LHCN-M2 (cell line): ENCODE data around the gene DDX43. TPM values are rescaled to one million over a fixed set of nuclear protein-coding genes. Genes with fewer than 3 reads are reported as not detected.
A peak's percentile ranks its signal among the peaks of the same experiment; 100 is the strongest.
"Not testable (repeated sequence)": the region's sequence is repeated elsewhere in the genome, so short reads cannot be mapped to it uniquely, and the experiment has no call there.

Experiments
- DNase-seq: peaks from one replicate; pipeline ENCODE4 v3.0.0-alpha.2; 2012; ENCODE audit warnings: low read depth
- total RNA-seq: library from RNA; depleted of rRNA; stranded (reverse); fragments of >200 nt; gene quantifications from 2 replicates; pipeline ENCODE4 v1.2.3, GENCODE V29; 2014

DDX43 gene
- total RNA-seq, 1 experiment from 2014 or later: not detected

DNA sequence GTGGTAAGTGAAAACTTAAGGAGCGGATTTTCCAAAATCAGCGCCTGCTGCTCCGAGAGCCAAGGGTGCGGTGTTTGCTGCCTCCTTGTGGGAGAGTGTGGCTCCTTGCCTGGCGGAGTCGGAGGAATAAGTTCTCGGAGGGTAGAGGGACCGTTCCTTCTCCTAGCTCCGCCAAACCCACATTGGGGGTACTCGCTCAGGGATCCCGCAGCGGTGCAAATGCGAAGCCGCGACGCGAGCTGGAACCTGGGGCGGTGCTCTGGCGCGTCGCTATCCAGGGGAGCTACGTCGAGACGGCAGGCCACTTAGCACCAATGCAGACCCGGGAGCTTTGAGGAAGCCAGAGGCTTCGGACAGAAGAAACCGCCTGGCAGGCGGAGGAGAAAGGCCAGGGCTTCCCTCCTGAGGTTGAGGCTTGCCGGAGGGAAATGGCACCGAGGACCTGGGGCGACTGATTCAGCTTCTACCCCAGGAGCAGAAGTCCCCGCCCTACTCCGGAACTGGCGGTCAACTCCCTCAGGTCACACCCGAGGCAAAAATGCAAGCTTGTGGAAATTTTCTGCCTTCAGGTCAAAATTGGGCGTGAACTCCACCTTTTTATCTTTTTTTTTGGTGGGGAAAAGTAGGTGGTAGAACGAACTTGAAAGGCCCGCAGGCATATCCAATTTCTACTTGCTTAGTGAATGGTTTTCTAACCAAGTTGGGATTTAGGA lies 5.7 kb upstream of the DDX43 start:
- peak; percentile 62 for DNase-seq

DNA sequence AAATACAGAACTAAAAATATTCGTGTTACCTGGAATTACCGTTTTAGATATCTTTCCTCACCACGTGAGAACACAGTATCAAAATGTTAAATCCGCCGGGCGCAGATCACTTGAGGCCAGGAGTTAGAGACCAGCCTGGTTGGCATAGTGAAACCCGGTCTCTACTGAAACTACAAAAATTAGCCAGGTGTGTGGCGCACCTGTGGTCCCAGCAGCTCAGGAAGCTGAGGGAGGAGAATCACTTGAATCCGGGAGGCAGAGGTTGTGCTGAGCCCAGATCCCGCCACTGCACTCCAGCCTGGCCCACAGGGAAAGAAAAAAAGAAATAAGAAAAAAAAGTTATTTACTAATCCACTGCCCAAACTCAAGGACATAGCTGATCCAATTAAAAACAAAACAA lies 4.8 kb upstream of the DDX43 start:
- no peak for DNase-seq

DNA sequence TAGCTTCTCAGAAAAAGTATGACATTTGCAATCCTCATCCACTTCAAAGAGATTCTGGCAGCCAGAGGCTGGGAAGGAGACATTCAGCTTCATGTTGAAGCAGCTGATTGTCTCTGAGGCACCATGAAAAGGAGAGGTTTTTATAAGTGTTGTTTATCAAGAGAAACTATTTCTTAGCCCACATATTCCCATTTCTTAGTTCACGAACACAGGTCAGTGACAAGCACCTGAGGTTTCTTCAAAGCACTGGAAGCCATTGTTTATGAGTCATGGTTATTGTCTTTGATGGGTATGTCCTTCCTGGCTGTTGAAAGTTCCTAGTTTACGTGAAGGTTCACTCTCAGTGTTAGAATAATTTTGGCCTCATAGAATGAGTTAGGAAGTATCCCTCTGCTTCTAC lies 3.0 kb upstream of the DDX43 start:
- no peak for DNase-seq

DNA sequence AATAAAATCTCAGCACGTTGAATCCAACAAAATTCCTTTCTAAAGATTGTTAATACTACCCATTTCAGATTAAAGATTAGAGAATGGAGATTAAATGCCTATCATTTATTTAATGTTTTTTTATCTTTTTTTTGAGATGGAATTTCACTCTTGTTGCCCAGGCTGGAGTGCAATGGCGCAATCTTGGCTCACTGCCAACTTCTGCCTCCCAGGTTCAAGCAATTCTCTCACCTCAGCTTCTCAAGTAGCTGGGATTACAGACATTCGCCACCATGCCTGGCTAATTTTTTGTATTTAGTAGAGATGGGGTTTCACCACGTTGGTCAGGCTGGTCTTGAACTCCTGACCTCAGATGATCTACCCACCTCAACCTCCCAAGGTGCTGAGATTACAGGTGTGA lies 2.4 kb upstream of the DDX43 start:
- not testable (repeated sequence) for DNase-seq

DNA sequence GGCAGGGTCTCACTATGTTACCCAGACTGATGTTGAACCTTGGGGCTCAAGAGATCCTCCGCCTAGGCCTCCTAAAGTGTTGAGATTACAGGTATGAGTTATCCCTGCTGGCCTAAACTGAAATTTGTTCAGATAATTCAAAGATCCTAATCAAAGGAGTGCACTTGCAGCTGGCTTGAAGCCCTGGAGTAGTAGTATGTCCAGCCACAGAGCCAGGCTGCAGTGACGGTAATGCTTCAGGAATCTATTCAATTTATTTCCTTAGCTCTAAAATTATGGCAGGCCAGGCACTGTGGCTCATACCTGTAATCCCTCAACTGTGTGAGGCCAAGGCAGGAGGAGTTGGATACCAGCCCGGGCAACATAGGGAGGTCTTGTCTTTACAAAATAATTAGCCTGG lies 1.4 kb upstream of the DDX43 start:
- DNase-seq: no peak

DNA sequence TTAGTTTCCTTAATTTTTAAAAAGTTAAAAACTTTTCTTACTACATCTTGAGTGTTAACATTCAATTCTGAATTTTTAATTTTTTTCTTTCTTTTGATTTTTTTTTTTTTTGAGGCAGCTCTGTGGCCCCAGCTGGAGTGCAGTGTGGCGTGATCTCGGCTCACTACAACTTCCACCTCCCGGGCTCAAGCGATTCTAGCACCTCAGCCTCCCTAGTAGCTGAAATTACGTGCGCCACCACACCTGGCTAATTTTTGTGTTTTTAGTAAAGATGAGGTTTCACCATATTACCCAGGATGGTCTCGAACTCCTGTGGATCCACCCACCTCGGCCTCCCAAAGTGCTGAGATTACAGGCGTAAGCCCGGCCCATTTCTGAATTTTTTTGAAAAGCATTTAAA lies 1.2 kb downstream of the DDX43 start:
- DNase-seq: no peak

DNA sequence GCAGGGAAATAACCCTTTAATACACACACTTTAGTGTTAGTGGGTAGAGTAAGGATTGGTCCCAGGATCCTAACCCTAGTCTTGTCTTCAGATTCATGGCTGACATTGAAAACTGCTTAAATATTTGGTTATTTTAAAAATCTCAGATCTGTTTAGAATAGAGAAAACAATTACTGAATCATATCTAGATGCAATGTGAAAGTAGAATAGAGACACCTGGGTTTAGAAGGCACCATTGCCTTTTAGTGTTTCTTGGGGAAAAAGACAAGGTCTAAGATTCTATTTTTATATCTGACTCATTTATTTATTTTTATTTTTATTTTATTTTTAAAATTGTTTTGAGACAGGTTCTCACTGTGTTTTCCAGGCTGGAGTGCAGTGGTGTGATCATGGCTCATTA lies 6.0 kb downstream of the DDX43 start:
- DNase-seq: no peak

DNA sequence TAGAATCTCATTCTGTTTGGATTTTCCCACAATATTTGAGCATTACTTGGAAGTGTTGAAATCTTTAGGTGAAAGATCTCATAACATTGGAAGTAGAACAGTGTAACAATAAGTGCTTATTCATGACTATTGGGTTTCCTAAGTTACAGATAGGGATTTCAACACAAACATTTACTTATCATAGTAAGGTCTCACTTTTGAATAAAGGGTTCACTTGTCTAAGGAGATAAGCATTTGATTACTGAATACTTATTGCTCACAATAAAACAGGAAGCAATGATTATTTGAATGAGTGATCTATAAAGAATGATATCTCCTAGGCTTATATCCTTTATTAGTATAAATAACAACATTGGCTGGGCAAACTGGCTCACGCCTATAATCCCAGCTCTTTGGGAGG lies 14.8 kb downstream of the DDX43 start:
- no peak for DNase-seq

DNA sequence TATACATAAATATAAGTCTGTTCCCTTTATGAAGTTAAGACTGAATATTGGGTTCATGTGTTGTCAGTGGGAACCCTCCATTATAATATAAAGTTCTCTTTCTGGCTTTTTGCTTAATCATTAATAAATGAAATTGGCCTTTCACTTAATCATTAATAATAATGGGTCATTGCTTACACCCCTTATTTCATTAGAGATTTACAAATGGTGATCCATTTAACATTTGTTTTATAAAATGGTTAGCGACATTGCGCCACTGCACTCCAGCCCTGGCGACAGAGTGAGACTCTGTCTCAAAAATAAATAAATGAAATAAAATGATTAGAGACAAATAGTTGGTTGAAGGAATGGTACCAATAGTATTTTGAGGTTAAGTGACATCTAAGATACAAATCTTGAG lies 18.5 kb downstream of the DDX43 start:
- DNase-seq: no peak

DNA sequence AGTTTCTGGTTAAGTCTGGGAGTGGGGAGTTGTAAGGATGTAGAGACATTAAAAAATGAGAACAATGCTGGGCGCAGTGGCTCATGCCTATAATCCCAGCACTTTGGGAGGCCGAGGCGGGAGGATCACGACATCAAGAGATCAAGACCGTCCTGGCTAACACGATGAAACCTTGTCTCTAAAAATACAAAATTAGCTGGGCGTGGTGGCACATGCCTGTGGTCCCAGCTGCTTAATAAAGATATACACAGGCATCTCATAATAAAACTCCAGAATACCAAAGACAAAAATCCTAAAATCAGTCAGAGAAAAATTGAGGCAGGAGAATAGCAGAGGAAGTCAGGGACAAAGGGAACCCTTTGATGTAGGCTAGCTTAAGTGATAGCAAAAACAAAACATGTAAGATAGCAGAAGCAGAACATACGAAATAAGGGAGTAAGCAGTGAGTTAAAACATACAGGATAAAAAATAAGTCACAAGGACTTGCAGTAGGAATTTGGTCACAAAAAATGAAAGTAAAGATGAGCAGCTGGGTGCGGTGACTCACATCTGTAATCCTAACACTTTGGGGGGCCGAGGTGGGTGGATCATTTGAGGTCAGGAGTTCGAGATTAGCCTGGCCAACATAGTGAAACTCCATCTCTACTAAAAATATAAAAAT lies 23.6 kb downstream of the DDX43 start:
- DNase-seq: peak; percentile 62

DNA sequence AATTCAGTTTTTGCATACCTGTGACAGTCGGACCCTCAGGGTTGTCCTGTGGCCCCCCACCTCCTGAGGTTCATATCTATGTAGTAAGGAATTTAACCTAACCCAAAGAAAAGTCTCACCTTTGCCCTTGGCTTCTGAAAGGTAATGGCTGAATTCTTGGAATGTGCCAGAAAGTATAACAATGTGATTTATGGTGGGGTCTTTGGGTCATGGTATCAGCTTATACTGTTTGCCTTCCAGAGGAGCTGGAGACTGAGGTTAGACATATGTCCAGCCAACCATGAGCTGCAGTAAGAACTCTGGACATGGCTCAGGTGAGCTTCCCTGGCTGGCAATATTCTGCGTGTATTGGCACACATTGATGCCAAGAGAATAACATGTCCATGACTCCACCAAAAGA lies 26.9 kb downstream of the DDX43 start:
- DNase-seq: no peak

DNA sequence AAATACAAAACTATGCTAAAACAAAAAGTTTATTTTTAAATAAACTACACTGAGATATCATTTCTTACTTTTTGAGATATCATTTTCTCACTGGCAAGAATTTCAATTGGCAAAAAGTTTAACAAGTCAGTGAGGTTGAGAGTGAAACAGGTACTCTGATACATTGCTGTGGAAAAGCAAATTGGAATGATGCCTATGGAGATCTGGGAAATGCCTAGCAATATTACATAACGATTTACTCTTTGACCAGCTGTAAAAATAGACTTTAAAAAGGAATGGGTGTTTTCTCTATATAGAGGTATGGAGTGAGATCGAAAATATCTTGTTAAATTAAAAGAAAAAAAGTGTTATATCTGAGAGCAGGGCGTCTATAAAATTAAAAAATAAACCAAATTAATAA lies 40.6 kb downstream of the DDX43 start:
- DNase-seq: no peak

DNA sequence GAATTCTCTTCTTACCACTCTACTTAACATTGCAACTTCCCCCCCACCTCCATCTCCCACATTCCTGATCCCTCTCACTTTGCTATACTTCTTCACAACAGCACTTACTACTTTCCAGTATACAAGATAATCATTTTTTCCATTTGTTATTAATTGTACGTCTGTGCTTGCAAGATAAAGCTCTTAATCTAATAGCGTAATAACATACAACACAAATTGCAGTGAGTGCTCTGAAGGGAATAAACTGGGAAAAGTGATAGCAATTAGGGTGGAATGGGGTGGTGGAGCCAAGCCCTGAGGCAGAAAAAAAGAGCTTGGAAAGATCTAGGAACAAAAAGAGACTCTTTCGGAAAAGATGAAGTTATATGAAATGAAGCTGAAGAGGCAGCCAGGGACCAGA lies 48.9 kb downstream of the DDX43 start:
- no peak for DNase-seq

DNA sequence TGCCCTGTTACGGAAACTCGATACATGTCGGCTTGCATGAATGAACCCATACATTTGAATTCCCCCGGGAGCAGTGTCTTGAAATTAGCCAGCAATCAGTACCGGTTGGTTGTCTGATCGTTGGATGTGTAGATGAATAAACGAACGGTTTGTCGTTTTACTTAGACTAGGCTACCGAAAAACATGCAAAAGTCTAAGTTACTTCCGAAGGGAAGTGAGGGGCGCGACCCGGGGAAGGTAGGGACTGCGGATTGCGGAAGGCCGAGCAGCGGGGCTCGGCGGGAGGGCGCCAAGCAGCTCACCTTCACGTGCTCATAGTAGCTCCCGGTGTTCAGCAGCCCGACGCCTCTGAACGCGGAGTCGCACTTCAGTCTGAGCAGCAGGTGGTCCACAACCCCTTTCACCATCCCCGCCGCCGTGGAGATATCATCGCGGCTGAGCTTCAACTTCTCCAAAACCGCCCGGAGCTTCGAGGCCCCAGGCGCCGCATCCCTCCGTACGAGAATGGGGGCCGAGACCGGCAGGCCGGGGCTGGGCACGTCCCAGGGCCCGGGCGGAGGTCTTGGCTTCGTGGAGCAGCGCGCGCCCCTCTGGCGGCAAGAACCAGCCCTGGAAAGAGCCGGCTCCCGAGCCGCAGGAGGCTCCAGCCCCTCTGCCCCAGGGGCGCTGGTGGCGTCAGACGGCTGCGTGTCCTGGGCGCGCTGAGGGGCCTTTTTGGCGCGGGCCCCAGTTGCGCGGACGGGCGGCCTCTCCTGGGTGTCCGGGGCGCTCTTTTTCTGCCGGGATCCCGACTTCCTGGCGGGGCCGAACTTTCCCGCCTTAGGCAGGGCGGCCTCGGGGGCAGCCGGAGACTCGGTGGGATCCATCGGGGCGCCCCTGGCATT lies 56.8 kb downstream of the DDX43 start:
- peak; percentile 59 for DNase-seq

DNA sequence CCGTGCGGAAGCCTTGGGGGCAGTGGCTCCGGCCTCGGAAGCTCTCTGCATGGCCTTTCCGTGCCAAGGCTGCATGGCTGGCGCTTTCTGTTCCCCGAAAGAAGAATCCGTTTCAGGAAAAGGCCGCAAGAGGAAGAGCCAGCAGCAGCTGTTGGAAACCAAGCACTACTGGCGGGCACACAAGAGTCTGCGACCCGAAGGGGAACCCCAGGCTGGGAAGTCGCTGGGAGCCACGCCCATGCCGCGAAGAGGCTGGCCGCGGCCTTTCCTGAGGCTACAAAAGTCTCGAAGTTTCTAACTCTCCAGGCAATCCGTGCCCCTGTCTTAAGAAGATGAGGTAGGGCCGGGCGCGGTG lies 57.5 kb downstream of the DDX43 start, which contains the start of gene CGAS:
Gene CGAS (minus strand): TSS at position 191 of the 355 bp plus-strand sequence. CDS start 116 bp downstream, at position 75.
- DNase-seq: peak; percentile 88

DNA sequence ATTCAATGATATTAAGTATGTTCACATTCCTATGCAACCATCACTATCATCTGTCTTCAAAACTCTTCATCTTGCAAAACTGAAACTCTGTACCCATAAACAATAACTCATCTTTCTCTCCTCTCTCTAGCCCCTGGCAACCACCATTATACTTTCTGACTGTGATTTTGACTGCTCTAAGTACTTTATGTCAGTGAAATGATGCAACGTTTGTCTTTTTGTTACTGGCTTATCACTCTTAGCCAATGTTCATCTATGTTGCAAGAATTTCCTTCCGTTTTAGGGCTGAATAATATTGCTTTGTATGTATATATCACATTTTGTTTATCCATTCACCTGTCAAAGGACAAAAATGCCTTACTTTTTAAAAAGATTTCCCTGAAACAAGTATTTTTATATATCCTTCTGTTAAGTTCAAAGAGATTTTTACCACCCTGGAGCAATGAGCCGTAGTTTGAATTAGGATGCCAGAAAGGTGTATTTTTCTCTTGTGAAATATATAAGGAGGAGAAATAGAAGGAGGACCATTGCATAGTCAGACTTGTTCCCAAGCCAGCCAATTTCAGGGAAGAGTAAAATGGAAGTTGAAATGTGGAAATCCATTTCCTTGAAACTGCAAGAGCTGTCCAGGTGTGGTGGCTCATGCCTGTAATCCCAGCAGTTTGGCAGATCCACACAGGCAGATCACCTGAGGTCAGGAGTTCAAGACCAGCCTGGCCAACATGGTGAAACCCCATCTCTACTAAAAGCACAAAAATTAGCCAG lies 61.4 kb downstream of the DDX43 start:
- DNase-seq: no peak

DNA sequence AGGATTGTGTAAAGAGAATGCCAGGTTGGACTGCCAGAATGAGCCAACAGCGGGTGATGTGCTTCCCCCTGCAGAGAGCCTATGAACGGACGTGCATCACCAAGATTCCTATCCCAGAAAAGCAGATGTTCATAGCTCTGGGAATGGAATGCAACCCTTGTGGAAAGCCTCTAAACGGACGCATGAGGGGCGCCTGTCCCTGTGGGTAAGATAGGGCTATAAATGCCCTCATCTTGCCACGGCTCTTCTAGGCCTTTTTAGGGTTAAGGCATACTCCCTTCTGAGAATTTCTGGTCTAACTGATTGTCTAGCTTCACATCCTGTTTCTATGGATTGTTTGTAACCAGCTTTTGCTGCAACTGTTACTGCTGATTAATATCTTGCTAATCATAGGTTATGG lies 64.8 kb downstream of the DDX43 start:
- DNase-seq: not testable (repeated sequence)

DNA sequence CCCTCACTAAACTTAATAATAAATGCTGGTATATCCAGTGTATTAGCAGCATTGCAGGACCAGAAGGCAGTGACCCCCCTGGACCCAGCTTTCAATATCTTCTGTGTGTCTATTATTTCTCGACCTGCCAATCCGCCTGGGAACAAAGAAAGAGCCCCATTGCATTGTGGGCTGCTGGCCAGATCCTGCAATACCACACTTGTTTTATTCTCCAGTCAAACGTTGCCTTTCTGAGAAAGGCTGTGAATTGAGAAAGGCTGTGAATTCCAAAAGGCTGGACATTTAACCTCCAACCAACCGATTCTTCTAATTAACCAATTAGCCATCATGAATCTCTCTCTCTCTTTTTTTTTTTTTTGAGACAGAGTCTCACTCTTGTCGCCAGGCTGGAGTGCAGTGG lies 65.4 kb downstream of the DDX43 start:
- no peak for DNase-seq

DNA sequence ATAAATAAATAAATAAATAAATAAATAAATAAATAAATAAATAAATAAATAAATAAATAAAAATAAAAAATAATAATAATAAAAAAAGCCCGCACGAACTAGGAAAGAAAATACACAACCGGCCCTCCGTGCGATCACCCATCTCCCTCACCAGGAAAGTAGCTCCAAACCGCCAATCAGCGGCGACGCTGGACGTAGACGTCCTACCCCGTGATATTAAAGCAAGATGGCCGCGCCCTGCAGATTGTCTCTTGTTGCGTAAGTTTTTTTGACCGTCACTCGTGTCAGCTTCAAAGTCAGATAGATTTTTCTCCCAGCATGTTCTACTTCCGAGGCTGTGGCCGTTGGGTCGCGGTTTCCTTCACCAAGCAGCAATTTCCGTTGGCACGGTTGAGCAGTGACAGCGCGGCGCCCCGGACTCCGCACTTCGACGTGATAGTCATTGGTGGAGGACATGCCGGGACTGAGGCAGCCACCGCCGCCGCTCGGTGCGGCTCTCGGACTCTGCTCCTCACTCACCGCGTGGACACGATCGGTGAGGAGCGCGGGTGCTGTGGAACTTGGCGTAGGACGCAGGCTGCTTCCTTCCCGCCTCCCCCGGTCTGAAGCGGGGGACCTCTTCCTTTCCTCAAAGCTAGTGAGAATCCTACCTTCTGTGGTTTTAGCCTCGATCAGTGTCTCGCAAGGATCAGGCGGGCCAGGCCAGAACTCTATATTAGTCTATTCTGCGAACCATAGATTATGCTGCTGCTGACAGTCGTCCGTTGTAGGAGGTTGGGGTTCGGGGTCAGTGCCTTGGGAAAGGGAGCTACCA lies 67.1 kb downstream of the DDX43 start, which contains the start of gene MTO1:
Gene MTO1 (plus strand): TSS at position 201 of the 814 bp plus-strand sequence. CDS start 118 bp downstream, at position 319.
- DNase-seq: peak; percentile 91
